Smooth muscle cell (in vitro differentiated cells): ENCODE measurements around the gene PLEKHN1. TPM values are rescaled to one million over a fixed set of nuclear protein-coding genes. Genes with fewer than 3 reads are reported as not detected.

Experiments
- DNase-seq: peaks from one replicate; lab custom pipeline; 2025; ENCODE audit not compliant: unreplicated experiment; lab: John Stamatoyannopoulos, UW
- H2AFZ ChIP-seq: fragments of 200-600 bp; sonication (generic); 2 replicates; pipeline ENCODE4 v1.6.0; 2016; ENCODE audit warnings: antibody characterized with exemption, low read depth, mild to moderate bottlenecking
- H3F3A ChIP-seq: fragments of 200-600 bp; sonication (generic); 2 replicates; pipeline ENCODE4 v1.6.0; 2017; ENCODE audit warnings: antibody characterized with exemption, low read depth
- H3K27ac ChIP-seq: fragments of 200-600 bp; sonication (generic); 2 replicates; pipeline ENCODE4 v1.5.1; 2016; ENCODE audit warnings: low read depth, mild to moderate bottlenecking
- H3K27me3 ChIP-seq: fragments of 200-600 bp; sonication (generic); 2 replicates; pipeline ENCODE4 v1.6.1; 2016; ENCODE audit warnings: low read depth, mild to moderate bottlenecking
- H3K36me3 ChIP-seq: fragments of 200-600 bp; sonication (generic); 2 replicates; pipeline ENCODE4 v1.5.1; 2016; ENCODE audit warnings: low read depth
- H3K4me1 ChIP-seq: fragments of 200-600 bp; sonication (generic); 2 replicates; pipeline ENCODE4 v1.5.1; 2016; ENCODE audit warnings: low read depth
- H3K4me2 ChIP-seq: fragments of 200-600 bp; sonication (generic); 2 replicates; pipeline ENCODE4 v1.6.0; 2016; ENCODE audit warnings: mild to moderate bottlenecking
- H3K4me3 ChIP-seq: fragments of 200-600 bp; sonication (generic); 2 replicates; pipeline ENCODE4 v1.5.1; 2016; ENCODE audit warnings: mild to moderate bottlenecking
- H3K79me2 ChIP-seq: fragments of 200-600 bp; sonication (generic); 2 replicates; pipeline ENCODE4 v1.6.0; 2016; ENCODE audit warnings: low read depth, mild to moderate bottlenecking
- H3K9ac ChIP-seq: fragments of 200-600 bp; sonication (generic); 2 replicates; pipeline ENCODE4 v1.6.0; 2016; ENCODE audit warnings: low read depth
- H3K9me3 ChIP-seq: fragments of 200-600 bp; sonication (generic); replicated peaks from 2 replicates; pipeline ENCODE4 v1.5.1; 2016; ENCODE audit warnings: low read depth
- H4K20me1 ChIP-seq: fragments of 200-600 bp; sonication (generic); 2 replicates; pipeline ENCODE4 v1.6.0; 2016; ENCODE audit warnings: low read depth
- CTCF ChIP-seq: fragments of 200-600 bp; sonication (generic); IDR thresholded peaks from 2 replicates; pipeline ENCODE4 v1.5.1; 2017; ENCODE audit warnings: borderline replicate concordance, mild to moderate bottlenecking, antibody characterized with exemption; ENCODE audit not compliant: insufficient read depth, poor library complexity, severe bottlenecking
- WGBS: methylation state at CpG from one replicate; pipeline ENCODE4 v1.1.7; 2016; ENCODE audit warnings: low lambda C conversion rate; 5-methylcytosine and 5-hydroxymethylcytosine counted together
- polyA plus RNA-seq: library from polyadenylated mRNA; unstranded; fragments of >200 nt; fragmentation: Nextera tagmentation; extraction: Ambion mirVana; gene quantifications from 2 replicates; pipeline ENCODE4 v1.2.1, GENCODE V29; 2016
- total RNA-seq: library from RNA; depleted of rRNA; stranded (reverse); fragments of >200 nt; gene quantifications from 2 replicates; pipeline ENCODE4 v1.2.3, GENCODE V29; 2014

PLEKHN1 gene
- total and polyA plus RNA-seq, 2 experiments from 2014 or later = 2.6 to 5.2 TPM

- Histone ChIP-seq H3F3A (no peaks in the 10 kb centered on the region), H3K4me3 (no peak overlapping the region), H3K9me3 (no peaks in the 10 kb centered on the region), H2AFZ (no peak overlapping the region), H3K4me2 (no peak overlapping the region), H3K79me2 (no peaks in the 10 kb centered on the region), H3K4me1 (no peaks in the 10 kb centered on the region), H3K27ac (no peak overlapping the region), H3K27me3 (peaks cover 9% of the 10 kb centered on the region), H3K36me3 (no peaks in the 10 kb centered on the region), H4K20me1 (no peaks in the 10 kb centered on the region), H3K9ac (no peak overlapping the region)
- TF ChIP-seq CTCF = no peak
- DNase-seq = no peak
- WGBS = 91% methylated on average over 27 of the region's 28 CpGs
Observed at GRCh38 chr1:973459-974292, 7.4 kb downstream of the PLEKHN1 start.

- H3K79me2 ChIP-seq = no peaks in the 10 kb centered on the region
- DNase-seq = no peak
- no peak overlapping the region for H3K27ac ChIP-seq
- H2AFZ ChIP-seq = no peak overlapping the region
- H3K4me2 ChIP-seq = no peak overlapping the region
- no peak overlapping the region for H3K9ac ChIP-seq
- no peaks in the 10 kb centered on the region for H4K20me1 ChIP-seq
- TF ChIP-seq CTCF = no peak
- H3K27me3 ChIP-seq = peaks cover 9% of the 10 kb centered on the region
- H3F3A ChIP-seq = no peaks in the 10 kb centered on the region
- H3K9me3 ChIP-seq = no peaks in the 10 kb centered on the region
- H3K36me3 ChIP-seq = no peaks in the 10 kb centered on the region
- 97% methylated on average over 11 of the region's 11 CpGs for WGBS
- no peaks in the 10 kb centered on the region for H3K4me1 ChIP-seq
- H3K4me3 ChIP-seq = no peak overlapping the region
Observed at GRCh38 chr1:974293-974640, 8.0 kb downstream of the PLEKHN1 start.

- Histone ChIP-seq H4K20me1 (no peaks in the 10 kb centered on the region), H2AFZ (no peak overlapping the region), H3K27me3 (peaks cover 9% of the 10 kb centered on the region), H3F3A (no peaks in the 10 kb centered on the region), H3K4me1 (no peaks in the 10 kb centered on the region), H3K4me3 (no peak overlapping the region), H3K9ac (no peak overlapping the region), H3K4me2 (no peak overlapping the region), H3K9me3 (no peaks in the 10 kb centered on the region), H3K79me2 (no peaks in the 10 kb centered on the region), H3K27ac (no peak overlapping the region), H3K36me3 (no peaks in the 10 kb centered on the region)
- TF ChIP-seq CTCF = no peak
- WGBS = 88% methylated on average over 15 of the region's 17 CpGs
- no peak for DNase-seq
Observed at GRCh38 chr1:974687-975328, 8.5 kb downstream of the PLEKHN1 start.
